ENCODE data around the gene RAB3A.
A peak's percentile ranks its signal among the peaks of the same experiment; 100 is the strongest.

The RAB3A gene

DNA sequence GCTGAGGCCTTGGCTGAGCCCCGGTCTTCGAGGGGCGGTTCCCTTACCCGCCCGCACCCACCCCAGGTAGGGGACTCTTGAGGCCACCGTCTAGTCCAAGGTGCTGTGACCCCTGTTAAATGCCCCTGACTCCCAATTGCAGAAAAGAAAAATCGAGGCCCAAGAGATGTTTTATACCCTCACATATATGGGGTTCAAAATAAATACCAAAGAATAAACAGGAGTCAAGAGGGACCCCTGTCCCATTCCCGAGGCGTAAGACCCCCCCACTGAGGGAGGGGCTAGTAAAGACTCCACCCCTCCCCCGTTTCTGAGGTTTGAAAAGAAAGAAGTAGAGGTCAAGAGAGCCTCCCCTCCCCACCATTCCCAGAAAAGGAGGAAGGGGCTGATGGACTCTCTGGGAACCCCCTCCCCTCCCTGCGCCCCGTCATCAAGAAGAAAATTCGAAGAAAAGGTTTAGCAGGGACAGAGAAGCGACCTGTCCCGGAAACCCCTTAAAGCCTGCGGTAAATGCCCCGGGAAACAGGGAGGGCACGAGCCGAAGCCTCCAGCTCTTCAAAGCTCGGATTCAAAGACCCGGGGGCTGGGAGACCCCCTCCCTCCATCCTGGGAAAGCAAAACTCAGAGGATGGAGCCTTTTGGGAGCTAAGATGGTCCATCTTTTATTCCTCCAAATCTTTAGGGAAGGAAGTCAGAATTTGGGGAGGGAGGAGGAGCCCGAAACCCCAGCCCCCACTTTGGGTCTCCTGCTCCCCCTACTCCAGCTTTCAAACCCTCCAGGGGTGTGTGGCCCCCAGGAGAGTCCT, 755 bp upstream of the RAB3A start:
- H3K27ac ChIP-seq (ENCODE audit: low read depth, low read length): peak overlapping the region; percentile 91
- H3K9me2 ChIP-seq (replicated peaks; ENCODE audit: insufficient read depth, low read length): no peaks in the 10 kb centered on the region
- H4K20me1 ChIP-seq (ENCODE audit: low read depth, low read length): no peaks in the 10 kb centered on the region
- peak overlapping the region; percentile 98 for H3K4me3 ChIP-seq (ENCODE audit: insufficient read depth, low read length, poor library complexity, severe bottlenecking)
- H3K9me3 ChIP-seq (ENCODE audit: insufficient read depth, low read length): no peaks in the 10 kb centered on the region
- peaks cover 9% of the 10 kb centered on the region for H3F3A ChIP-seq (ENCODE audit: insufficient read depth)
- peak overlapping the region; percentile 62 for H2AFZ ChIP-seq (ENCODE audit: low read depth, low read length, severe bottlenecking)
- peak overlapping the region; percentile 89 for H3K4me2 ChIP-seq (ENCODE audit: low read depth, low read length, poor library complexity, severe bottlenecking)
- no peaks in the 10 kb centered on the region; the same call in 1 of the 2 replicates for H3K27me3 ChIP-seq (ENCODE audit: low read length)
- TF ChIP-seq, protein P1, sequence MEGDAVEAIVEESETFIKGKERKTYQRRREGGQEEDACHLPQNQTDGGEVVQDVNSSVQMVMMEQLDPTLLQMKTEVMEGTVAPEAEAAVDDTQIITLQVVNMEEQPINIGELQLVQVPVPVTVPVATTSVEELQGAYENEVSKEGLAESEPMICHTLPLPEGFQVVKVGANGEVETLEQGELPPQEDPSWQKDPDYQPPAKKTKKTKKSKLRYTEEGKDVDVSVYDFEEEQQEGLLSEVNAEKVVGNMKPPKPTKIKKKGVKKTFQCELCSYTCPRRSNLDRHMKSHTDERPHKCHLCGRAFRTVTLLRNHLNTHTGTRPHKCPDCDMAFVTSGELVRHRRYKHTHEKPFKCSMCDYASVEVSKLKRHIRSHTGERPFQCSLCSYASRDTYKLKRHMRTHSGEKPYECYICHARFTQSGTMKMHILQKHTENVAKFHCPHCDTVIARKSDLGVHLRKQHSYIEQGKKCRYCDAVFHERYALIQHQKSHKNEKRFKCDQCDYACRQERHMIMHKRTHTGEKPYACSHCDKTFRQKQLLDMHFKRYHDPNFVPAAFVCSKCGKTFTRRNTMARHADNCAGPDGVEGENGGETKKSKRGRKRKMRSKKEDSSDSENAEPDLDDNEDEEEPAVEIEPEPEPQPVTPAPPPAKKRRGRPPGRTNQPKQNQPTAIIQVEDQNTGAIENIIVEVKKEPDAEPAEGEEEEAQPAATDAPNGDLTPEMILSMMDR (IDR thresholded peaks at IDR 0.05; ENCODE audit: insufficient read depth, low read length, poor library complexity, severe bottlenecking): no peak
- TF ChIP-seq EZH2phosphoT487 (conservative IDR thresholded peaks at IDR 0.05; ENCODE audit: low read length): no peak
- no peaks in the 10 kb centered on the region for H3K36me3 ChIP-seq (ENCODE audit: low read length)
- H3K79me2 ChIP-seq (ENCODE audit: insufficient read depth, low read length): peaks cover 19% of the 10 kb centered on the region
- peak overlapping the region; percentile 95 for H3K9ac ChIP-seq (ENCODE audit: low read length)

DNA sequence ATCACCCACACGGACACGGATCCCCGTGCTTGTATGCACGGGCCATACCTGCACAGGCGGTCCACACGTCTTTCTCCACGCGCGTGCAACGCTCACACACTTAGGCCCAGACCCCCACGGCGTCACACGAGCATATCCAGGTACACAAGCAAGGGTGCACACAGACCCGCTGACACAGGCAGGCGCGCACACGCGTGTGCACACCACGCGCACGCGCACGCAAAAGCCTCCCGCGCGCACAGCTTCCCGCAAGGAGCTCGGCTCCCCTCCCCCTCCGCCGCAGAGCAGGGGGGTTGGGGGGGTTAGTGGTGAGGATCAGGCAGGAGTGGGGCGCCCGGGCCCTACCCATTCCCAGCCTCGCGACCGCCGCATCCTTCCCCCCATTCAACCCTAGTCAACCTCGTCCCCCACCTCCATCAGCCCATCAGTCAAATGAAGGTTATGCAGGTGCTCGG, 407 bp downstream of the RAB3A start:
- Histone ChIP-seq H3K27ac (ENCODE audit: low read depth, low read length) (peak overlapping the region; percentile 56), H2AFZ (ENCODE audit: low read depth, low read length, severe bottlenecking) (peak overlapping the region; percentile 11)
- TF ChIP-seq, protein P1 (IDR thresholded peaks at IDR 0.05; ENCODE audit: insufficient read depth, low read length, poor library complexity, severe bottlenecking): no peak
- TF ChIP-seq EZH2phosphoT487 (conservative IDR thresholded peaks at IDR 0.05; ENCODE audit: low read length): no peak

DNA sequence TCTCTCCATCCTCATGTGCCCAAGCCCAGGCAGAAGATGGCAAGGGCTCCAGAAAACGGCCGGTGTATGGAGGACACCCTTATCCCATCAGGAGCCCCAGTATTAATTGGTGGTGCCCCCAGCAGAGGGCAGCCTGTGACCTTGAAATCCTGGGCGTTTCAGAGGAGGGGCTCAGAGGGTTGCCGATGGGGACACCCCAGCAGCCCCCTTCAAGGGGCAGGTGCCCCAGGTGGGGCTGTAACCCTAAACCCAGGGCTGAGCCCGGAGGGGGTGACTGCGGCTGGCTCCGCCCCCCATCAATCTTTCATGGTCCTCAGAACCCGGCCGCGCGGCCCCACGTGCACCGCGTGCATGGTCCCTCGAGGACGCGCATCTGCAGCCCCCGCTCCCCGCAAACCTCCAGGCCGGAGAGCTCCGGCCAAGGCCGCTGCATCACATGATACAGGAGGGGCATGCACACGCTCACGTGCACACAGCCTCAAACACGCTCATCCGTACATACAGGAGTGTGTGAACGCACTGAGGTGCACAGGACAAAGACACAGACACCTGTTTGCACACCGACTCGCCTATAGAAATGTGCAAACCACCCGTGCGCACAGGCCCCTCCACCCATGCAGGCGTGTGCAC, 949 bp downstream of the RAB3A start:
- H3K9me3 ChIP-seq (ENCODE audit: insufficient read depth, low read length): no peaks in the 10 kb centered on the region
- H3K4me3 ChIP-seq (ENCODE audit: insufficient read depth, low read length, poor library complexity, severe bottlenecking): peak overlapping the region; percentile 73
- H3K9me2 ChIP-seq (replicated peaks; ENCODE audit: insufficient read depth, low read length): no peaks in the 10 kb centered on the region
- H2AFZ ChIP-seq (ENCODE audit: low read depth, low read length, severe bottlenecking): peak overlapping the region; percentile 11
- H3K4me2 ChIP-seq (ENCODE audit: low read depth, low read length, poor library complexity, severe bottlenecking): peak overlapping the region; percentile 61
- peak overlapping the region; percentile 56 for H3K27ac ChIP-seq (ENCODE audit: low read depth, low read length)
- H3K79me2 ChIP-seq (ENCODE audit: insufficient read depth, low read length): peaks cover 19% of the 10 kb centered on the region
- H3F3A ChIP-seq (ENCODE audit: insufficient read depth): peaks cover 7% of the 10 kb centered on the region
- peak overlapping the region; percentile 65 for H3K9ac ChIP-seq (ENCODE audit: low read length)
- TF ChIP-seq, protein P1 (IDR thresholded peaks at IDR 0.05; ENCODE audit: insufficient read depth, low read length, poor library complexity, severe bottlenecking): peak; percentile 33
- no peak for TF ChIP-seq EZH2phosphoT487 (conservative IDR thresholded peaks at IDR 0.05; ENCODE audit: low read length)
- H3K36me3 ChIP-seq (ENCODE audit: low read length): no peaks in the 10 kb centered on the region
- H4K20me1 ChIP-seq (ENCODE audit: low read depth, low read length): no peaks in the 10 kb centered on the region
- no peaks in the 10 kb centered on the region; the same call in 1 of the 2 replicates for H3K27me3 ChIP-seq (ENCODE audit: low read length)

More for the DNA sequence above, 407 bp downstream of the RAB3A start:
- Histone ChIP-seq H4K20me1 (ENCODE audit: low read depth, low read length) (no peaks in the 10 kb centered on the region), H3K9ac (ENCODE audit: low read length) (peak overlapping the region; percentile 65), H3K27me3 (ENCODE audit: low read length) (no peaks in the 10 kb centered on the region; the same call in 1 of the 2 replicates), H3F3A (ENCODE audit: insufficient read depth) (peaks cover 9% of the 10 kb centered on the region), H3K4me2 (ENCODE audit: low read depth, low read length, poor library complexity, severe bottlenecking) (peak overlapping the region; percentile 61), H3K79me2 (ENCODE audit: insufficient read depth, low read length) (peaks cover 19% of the 10 kb centered on the region), H3K4me3 (ENCODE audit: insufficient read depth, low read length, poor library complexity, severe bottlenecking) (peak overlapping the region; percentile 73), H3K9me3 (ENCODE audit: insufficient read depth, low read length) (no peaks in the 10 kb centered on the region), H3K9me2 (replicated peaks; ENCODE audit: insufficient read depth, low read length) (no peaks in the 10 kb centered on the region), H3K36me3 (ENCODE audit: low read length) (no peaks in the 10 kb centered on the region)
